Gastrocnemius medialis (tissue), 4 donors: ENCODE data around the gene CDS2. TPM values are rescaled to one million over a fixed set of nuclear protein-coding genes. Genes with fewer than 3 reads are reported as not detected.

Experiments
- ATAC-seq, 2 donors: fragments of 150-250 bp; one replicate each; pipeline ENCODE4 v1.9.1; 2016
- DNase-seq, 2 donors: peaks; one replicate each; pipeline ENCODE4 v3.0.0-alpha.2; 2019
- H3K27ac ChIP-seq, 4 donors: fragments of 200-600 bp; sonication (generic); 1 replicate in 1 of 4; 2 replicates in 3 of 4; pipeline ENCODE4 v1.5.1; 2016 to 2018; ENCODE audit warnings: mild to moderate bottlenecking in 2 of 4, moderate library complexity in 1 of 4
- H3K27me3 ChIP-seq, 3 donors: fragments of 200-600 bp; sonication (generic) in 2 of 3; 1 replicate in 1 of 3; 2 replicates in 2 of 3; pipeline versions ENCODE4 v1.5.1 to v1.6.0; 2016 to 2019; ENCODE audit warnings: mild to moderate bottlenecking in 1 of 3, moderate library complexity in 1 of 3
- H3K36me3 ChIP-seq, 2 donors: fragments of 200-600 bp; sonication (generic) in 1 of 2; one replicate each; pipeline ENCODE4 v1.5.1; 2017 to 2018
- H3K4me1 ChIP-seq, 2 donors: fragments of 200-600 bp; sonication (generic) in 1 of 2; one replicate each; pipeline ENCODE4 v1.5.1; 2016 to 2017; ENCODE audit warnings: mild to moderate bottlenecking in 2 of 2
- H3K4me3 ChIP-seq, 4 donors: fragments of 200-600 bp; sonication (generic) in 3 of 4; 1 replicate in 1 of 4; 2 replicates in 3 of 4; pipeline ENCODE4 v1.5.1; 2016 to 2019; ENCODE audit warnings: mild to moderate bottlenecking in 2 of 4
- H3K9me3 ChIP-seq, 3 donors: fragments of 200-600 bp; sonication (generic) in 2 of 3; 1 replicate in 1 of 3; 2 replicates in 2 of 3; pipeline ENCODE4 v1.5.1; 2016 to 2019
- CTCF ChIP-seq, 5 experiments: fragments of 450-650 bp in 3 of 5; fragments of 200-600 bp in 2 of 5; sonication (generic) in 2 of 5; IDR thresholded peaks in 4 of 5; conservative IDR thresholded peaks in 1 of 5; 1 replicate in 4 of 5; 2 replicates in 1 of 5; pipeline ENCODE4 v1.5.1; 2016 to 2019; ENCODE audit warnings: antibody characterized with exemption in 5 of 5, mild to moderate bottlenecking in 3 of 5, moderate library complexity in 3 of 5
- POLR2A ChIP-seq, 2 donors: fragments of 450-650 bp; IDR thresholded peaks; one replicate each; pipeline ENCODE4 v1.6.1; 2017; ENCODE audit warnings: antibody characterized with exemption in 2 of 2, mild to moderate bottlenecking in 2 of 2, moderate library complexity in 2 of 2
- in situ Hi-C, 4 donors: fragments of 200-750 bp; cut with MboI; loops; one replicate each; pipeline versions ENCODE4 v1.15.0 to v1.8.0; 2017; ENCODE audit warnings: low sequenced_read_pairs in 4 of 4
- intact Hi-C: fragments of 100-400 bp; cut with DNase I; formaldehyde crosslinking; loops from one replicate; pipeline ENCODE4 v1.15.1; 2023; ENCODE audit warnings: low total_unique reads
- total RNA-seq, 4 donors: library from RNA; depleted of rRNA; stranded (reverse); fragments of >200 nt; gene quantifications; one replicate each; pipeline versions ENCODE4 v1.1.0 to v1.2.3, GENCODE V29; 2016

Gene CDS2
- total RNA-seq, 4 donors from 2014 or later, result 9.0 to 18.5 (median 14.5) TPM

- DNase-seq (no peak), ATAC-seq (no peak)
- Histone ChIP-seq H3K9me3 (no peaks in the 10 kb centered on the region), H3K4me3 (no peak overlapping the region), H3K36me3 (no peaks in the 10 kb centered on the region), H3K27ac (no peak overlapping the region), H3K4me1 (no peaks in the 10 kb centered on the region), H3K27me3 (no peaks in the 10 kb centered on the region)
- in situ Hi-C loops (no loop called here), intact Hi-C loops (no loop called here)
- TF ChIP-seq CTCF (IDR thresholded peaks at IDR 0.05 in 4 of 5, conservative IDR thresholded peaks at IDR 0.05 in 1 of 5), result no peak
- TF ChIP-seq POLR2A (IDR thresholded peaks at IDR 0.05), result no peak
Measured at GRCh38 chr20:5214826-5215225, 88.0 kb downstream of the CDS2 start.

- DNase-seq, result no peak
- Histone ChIP-seq H3K27ac (no peak overlapping the region), H3K36me3 (no peaks in the 10 kb centered on the region), H3K4me3 (no peak overlapping the region), H3K27me3 (no peaks in the 10 kb centered on the region), H3K4me1 (no peaks in the 10 kb centered on the region), H3K9me3 (no peaks in the 10 kb centered on the region)
- in situ Hi-C loops, result no loop called here
- ATAC-seq, result no peak
- intact Hi-C loops, result no loop called here
- no peak for TF ChIP-seq POLR2A (IDR thresholded peaks at IDR 0.05)
- no peak for TF ChIP-seq CTCF (IDR thresholded peaks at IDR 0.05 in 4 of 5, conservative IDR thresholded peaks at IDR 0.05 in 1 of 5)
Measured at GRCh38 chr20:5215672-5216304, 89.0 kb downstream of the CDS2 start.

GRCh38 chr20:5216663-5217062 is 89.9 kb downstream of the CDS2 start:
- in situ Hi-C loops, result no loop called here
- H3K27ac ChIP-seq, result no peak overlapping the region
- ATAC-seq, result peak in 1 of 2 donors; percentile 73
- no peaks in the 10 kb centered on the region for H3K36me3 ChIP-seq
- no peaks in the 10 kb centered on the region for H3K27me3 ChIP-seq
- TF ChIP-seq CTCF (IDR thresholded peaks at IDR 0.05 in 4 of 5, conservative IDR thresholded peaks at IDR 0.05 in 1 of 5) (no peak), POLR2A (IDR thresholded peaks at IDR 0.05) (no peak)
- no peak overlapping the region for H3K4me3 ChIP-seq
- intact Hi-C loops, result no loop called here
- H3K9me3 ChIP-seq, result no peaks in the 10 kb centered on the region
- no peaks in the 10 kb centered on the region for H3K4me1 ChIP-seq
- peak in 1 of 2 donors; percentile 48 for DNase-seq

GRCh38 chr20:5217616-5218015 is 90.8 kb downstream of the CDS2 start:
- intact Hi-C loops, result no loop called here
- Histone ChIP-seq H3K27ac (no peak overlapping the region), H3K9me3 (no peaks in the 10 kb centered on the region), H3K4me1 (peaks cover 0 to under 1% of the 10 kb centered on the region in 2 donors), H3K4me3 (no peak overlapping the region), H3K27me3 (no peaks in the 10 kb centered on the region), H3K36me3 (no peaks in the 10 kb centered on the region)
- ATAC-seq (no peak), DNase-seq (no peak)
- TF ChIP-seq CTCF (IDR thresholded peaks at IDR 0.05 in 4 of 5, conservative IDR thresholded peaks at IDR 0.05 in 1 of 5) (no peak), POLR2A (IDR thresholded peaks at IDR 0.05) (no peak)
- in situ Hi-C loops, result no loop called here
